Gastrocnemius medialis (tissue), 4 donors: ENCODE data around the gene CHERP. TPM values are rescaled to one million over a fixed set of nuclear protein-coding genes. Genes with fewer than 3 reads are reported as not detected.

ENCODE experiments used
- ATAC-seq, 2 donors: fragments of 150-250 bp; one replicate each; pipeline ENCODE4 v1.9.1; 2016
- DNase-seq, 2 donors: peaks; one replicate each; pipeline ENCODE4 v3.0.0-alpha.2; 2019
- H3K27ac ChIP-seq, 4 donors: fragments of 200-600 bp; sonication (generic); 1 replicate in 1 of 4; 2 replicates in 3 of 4; pipeline ENCODE4 v1.5.1; 2016 to 2018; ENCODE audit warnings: mild to moderate bottlenecking in 2 of 4, moderate library complexity in 1 of 4
- H3K27me3 ChIP-seq, 3 donors: fragments of 200-600 bp; sonication (generic) in 2 of 3; 1 replicate in 1 of 3; 2 replicates in 2 of 3; pipeline versions ENCODE4 v1.5.1 to v1.6.0; 2016 to 2019; ENCODE audit warnings: mild to moderate bottlenecking in 1 of 3, moderate library complexity in 1 of 3
- H3K36me3 ChIP-seq, 2 donors: fragments of 200-600 bp; sonication (generic) in 1 of 2; one replicate each; pipeline ENCODE4 v1.5.1; 2017 to 2018
- H3K4me1 ChIP-seq, 2 donors: fragments of 200-600 bp; sonication (generic) in 1 of 2; one replicate each; pipeline ENCODE4 v1.5.1; 2016 to 2017; ENCODE audit warnings: mild to moderate bottlenecking in 2 of 2
- H3K4me3 ChIP-seq, 4 donors: fragments of 200-600 bp; sonication (generic) in 3 of 4; 1 replicate in 1 of 4; 2 replicates in 3 of 4; pipeline ENCODE4 v1.5.1; 2016 to 2019; ENCODE audit warnings: mild to moderate bottlenecking in 2 of 4
- H3K9me3 ChIP-seq, 3 donors: fragments of 200-600 bp; sonication (generic) in 2 of 3; 1 replicate in 1 of 3; 2 replicates in 2 of 3; pipeline ENCODE4 v1.5.1; 2016 to 2019
- POLR2A ChIP-seq, 2 donors: fragments of 450-650 bp; IDR thresholded peaks; one replicate each; pipeline ENCODE4 v1.6.1; 2017; ENCODE audit warnings: antibody characterized with exemption in 2 of 2, mild to moderate bottlenecking in 2 of 2, moderate library complexity in 2 of 2
- in situ Hi-C, 4 donors: fragments of 200-750 bp; cut with MboI; loops; one replicate each; pipeline versions ENCODE4 v1.15.0 to v1.8.0; 2017; ENCODE audit warnings: low sequenced_read_pairs in 4 of 4
- intact Hi-C: fragments of 100-400 bp; cut with DNase I; formaldehyde crosslinking; loops from one replicate; pipeline ENCODE4 v1.15.1; 2023; ENCODE audit warnings: low total_unique reads
- total RNA-seq, 4 donors: library from RNA; depleted of rRNA; stranded (reverse); fragments of >200 nt; gene quantifications; one replicate each; pipeline versions ENCODE4 v1.1.0 to v1.2.3, GENCODE V29; 2016
- TF ChIP-seq, protein P1 (sequence below), 5 experiments: fragments of 450-650 bp in 3 of 5; fragments of 200-600 bp in 2 of 5; sonication (generic) in 2 of 5; IDR thresholded peaks in 4 of 5; conservative IDR thresholded peaks in 1 of 5; 1 replicate in 4 of 5; 2 replicates in 1 of 5; pipeline ENCODE4 v1.5.1; 2016 to 2019; ENCODE audit warnings: antibody characterized with exemption in 5 of 5, mild to moderate bottlenecking in 3 of 5, moderate library complexity in 3 of 5

CHERP gene
- total RNA-seq, 4 donors from 2014 or later: 7.4 to 12.1 (median 9.8) TPM

DNA sequence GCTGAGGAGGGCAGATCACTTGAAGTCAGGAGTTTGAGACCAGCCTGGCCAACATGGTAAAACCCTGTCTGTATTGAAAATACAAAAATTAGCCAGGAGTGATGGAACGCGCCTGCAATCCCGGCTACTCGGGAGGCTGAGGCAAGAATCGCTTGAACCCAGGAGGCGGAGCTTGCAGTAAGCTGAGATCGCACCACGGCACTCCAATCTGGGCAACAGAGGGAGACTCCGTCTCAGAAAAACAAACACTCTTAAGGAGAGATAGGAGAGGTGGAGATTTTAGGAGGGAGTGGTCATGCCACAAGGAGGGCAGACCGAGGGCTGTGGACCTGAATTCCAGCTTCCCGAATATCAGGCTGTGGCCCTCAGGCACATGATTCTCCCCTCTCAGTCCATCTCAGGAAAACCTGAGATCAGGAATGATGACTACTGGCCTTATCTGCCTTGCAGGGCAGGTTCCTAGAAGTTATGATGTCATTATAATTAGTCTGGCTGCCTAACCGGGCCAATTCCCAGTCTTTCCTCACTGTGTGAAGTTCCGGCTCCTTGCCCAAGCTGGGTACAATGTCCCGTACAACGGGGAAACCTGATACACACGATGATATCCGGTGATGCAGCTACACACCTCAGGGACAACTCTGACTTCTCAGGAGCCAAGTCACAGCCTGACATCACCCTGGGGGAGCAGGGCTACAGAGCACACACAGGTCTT, 27.5 kb upstream of the CHERP start:
- in situ Hi-C loops (loop anchor here in 1 of 4 donors (25.0 kb wide), 1 partner anchor 268 kb away; the partner anchor contains the start of gene SIN3B), intact Hi-C loops (no loop called here)
- H3K9me3 ChIP-seq: no peaks in the 10 kb centered on the region
- H3K27me3 ChIP-seq: no peaks in the 10 kb centered on the region
- peaks cover 29 to 35% of the 10 kb centered on the region in 2 donors for H3K4me1 ChIP-seq
- no peak overlapping the region for H3K4me3 ChIP-seq
- DNase-seq (peak in 1 of 2 donors; percentile 56), ATAC-seq (peak in 1 of 2 donors; percentile 32)
- no peak for TF ChIP-seq POLR2A (IDR thresholded peaks at IDR 0.05)
- TF ChIP-seq, protein P1, sequence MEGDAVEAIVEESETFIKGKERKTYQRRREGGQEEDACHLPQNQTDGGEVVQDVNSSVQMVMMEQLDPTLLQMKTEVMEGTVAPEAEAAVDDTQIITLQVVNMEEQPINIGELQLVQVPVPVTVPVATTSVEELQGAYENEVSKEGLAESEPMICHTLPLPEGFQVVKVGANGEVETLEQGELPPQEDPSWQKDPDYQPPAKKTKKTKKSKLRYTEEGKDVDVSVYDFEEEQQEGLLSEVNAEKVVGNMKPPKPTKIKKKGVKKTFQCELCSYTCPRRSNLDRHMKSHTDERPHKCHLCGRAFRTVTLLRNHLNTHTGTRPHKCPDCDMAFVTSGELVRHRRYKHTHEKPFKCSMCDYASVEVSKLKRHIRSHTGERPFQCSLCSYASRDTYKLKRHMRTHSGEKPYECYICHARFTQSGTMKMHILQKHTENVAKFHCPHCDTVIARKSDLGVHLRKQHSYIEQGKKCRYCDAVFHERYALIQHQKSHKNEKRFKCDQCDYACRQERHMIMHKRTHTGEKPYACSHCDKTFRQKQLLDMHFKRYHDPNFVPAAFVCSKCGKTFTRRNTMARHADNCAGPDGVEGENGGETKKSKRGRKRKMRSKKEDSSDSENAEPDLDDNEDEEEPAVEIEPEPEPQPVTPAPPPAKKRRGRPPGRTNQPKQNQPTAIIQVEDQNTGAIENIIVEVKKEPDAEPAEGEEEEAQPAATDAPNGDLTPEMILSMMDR (IDR thresholded peaks at IDR 0.05 in 4 of 5, conservative IDR thresholded peaks at IDR 0.05 in 1 of 5): no peak
- H3K27ac ChIP-seq: peak overlapping the region; percentile 68 to 88 (median 81)
- H3K36me3 ChIP-seq: peaks cover 0 to 30% of the 10 kb centered on the region in 2 donors

DNA sequence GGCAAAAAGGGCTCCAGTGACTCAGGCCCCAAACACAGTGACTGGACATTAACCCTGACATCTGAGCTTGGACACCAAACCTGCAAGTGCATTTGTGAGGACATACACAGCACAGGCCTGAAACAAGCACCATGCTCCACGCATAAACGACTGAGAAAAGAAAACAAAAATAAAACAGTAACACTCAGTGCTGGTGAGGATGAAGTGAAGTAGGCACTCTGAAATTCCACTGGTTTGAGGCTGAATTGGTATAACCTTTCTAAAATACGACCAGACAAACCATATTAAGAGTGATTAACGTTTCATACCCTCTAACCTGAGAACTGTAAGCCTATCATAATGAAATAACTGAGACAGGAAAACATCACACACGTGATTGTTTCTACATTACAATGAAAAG, 24.5 kb upstream of the CHERP start:
- intact Hi-C loops (no loop called here), in situ Hi-C loops (loop anchor here in 1 of 4 donors (25.0 kb wide), 1 partner anchor 271 kb away; the partner anchor contains the start of gene SIN3B)
- Histone ChIP-seq H3K36me3 (peaks cover 0 to 49% of the 10 kb centered on the region in 2 donors), H3K27me3 (no peaks in the 10 kb centered on the region), H3K9me3 (no peaks in the 10 kb centered on the region), H3K27ac (peak overlapping the region in 3 of 4 donors; percentile 27 to 56 (median 46)), H3K4me1 (peaks cover 9 to 21% of the 10 kb centered on the region in 2 donors), H3K4me3 (no peak overlapping the region)
- ATAC-seq (no peak), DNase-seq (no peak)
- TF ChIP-seq, protein P1 (IDR thresholded peaks at IDR 0.05 in 4 of 5, conservative IDR thresholded peaks at IDR 0.05 in 1 of 5): no peak
- no peak for TF ChIP-seq POLR2A (IDR thresholded peaks at IDR 0.05)

DNA sequence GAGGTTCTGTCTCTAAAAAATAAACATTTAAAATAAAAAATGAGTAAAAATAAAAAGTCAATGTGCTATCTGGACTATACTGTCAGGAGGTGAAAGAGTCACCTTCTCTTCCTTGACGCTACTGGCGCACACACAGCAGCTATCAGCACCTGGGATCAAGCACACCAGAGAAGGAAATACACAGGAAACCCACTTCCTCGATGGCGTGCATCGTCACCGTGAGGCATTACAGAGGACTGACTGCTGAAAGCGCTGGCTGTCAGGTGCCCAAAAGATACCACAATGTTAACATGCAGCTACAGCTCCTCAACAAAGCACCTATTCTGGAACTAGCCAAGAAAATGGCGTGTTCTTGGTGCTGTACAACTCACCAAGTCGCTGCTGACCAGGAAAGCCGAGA, 23.9 kb upstream of the CHERP start:
- intact Hi-C loops (no loop called here), in situ Hi-C loops (loop anchor here in 1 of 4 donors (25.0 kb wide), 1 partner anchor 271 kb away; the partner anchor contains the start of gene SIN3B)
- Histone ChIP-seq H3K4me3 (no peak overlapping the region), H3K9me3 (no peaks in the 10 kb centered on the region), H3K36me3 (peaks cover 0 to 49% of the 10 kb centered on the region in 2 donors), H3K27me3 (no peaks in the 10 kb centered on the region), H3K4me1 (peaks cover 3 to 19% of the 10 kb centered on the region in 2 donors), H3K27ac (peak overlapping the region in 3 of 4 donors; percentile 32 to 56 (median 46))
- no peak for DNase-seq
- ATAC-seq: no peak
- no peak for TF ChIP-seq POLR2A (IDR thresholded peaks at IDR 0.05)
- TF ChIP-seq, protein P1 (IDR thresholded peaks at IDR 0.05 in 4 of 5, conservative IDR thresholded peaks at IDR 0.05 in 1 of 5): no peak

DNA sequence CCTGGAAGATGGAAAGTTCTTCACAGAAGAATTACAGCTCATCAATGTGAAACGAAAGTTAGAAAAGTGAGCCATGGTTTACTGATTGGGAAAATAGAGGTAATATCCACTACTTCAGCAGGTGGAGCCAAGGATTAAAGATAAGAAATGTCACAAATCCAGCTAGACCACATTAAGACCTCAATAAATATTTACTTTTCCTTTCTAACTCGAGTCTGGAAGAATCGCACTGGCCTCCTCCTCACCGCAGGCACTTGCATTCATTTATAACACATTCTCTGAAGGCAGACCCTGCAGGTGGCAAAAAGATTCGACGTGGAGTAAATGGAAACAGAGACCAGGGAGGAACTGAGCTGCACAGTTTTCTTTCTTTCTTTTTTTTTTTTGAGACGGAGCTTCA, 22.6 kb upstream of the CHERP start:
- DNase-seq (no peak), ATAC-seq (no peak)
- in situ Hi-C loops: loop anchor here in 1 of 4 donors (25.0 kb wide), 1 partner anchor 272 kb away; the partner anchor contains the start of gene SIN3B
- Histone ChIP-seq H3K27me3 (no peaks in the 10 kb centered on the region), H3K4me1 (peaks cover 0 to 9% of the 10 kb centered on the region in 2 donors), H3K9me3 (no peaks in the 10 kb centered on the region), H3K4me3 (no peak overlapping the region), H3K36me3 (peaks cover 0 to 55% of the 10 kb centered on the region in 2 donors), H3K27ac (no peak overlapping the region)
- intact Hi-C loops: no loop called here
- no peak for TF ChIP-seq POLR2A (IDR thresholded peaks at IDR 0.05)
- TF ChIP-seq, protein P1 (IDR thresholded peaks at IDR 0.05 in 4 of 5, conservative IDR thresholded peaks at IDR 0.05 in 1 of 5): no peak
